ENCODE data around the gene P4HB.

P4HB gene

DNA sequence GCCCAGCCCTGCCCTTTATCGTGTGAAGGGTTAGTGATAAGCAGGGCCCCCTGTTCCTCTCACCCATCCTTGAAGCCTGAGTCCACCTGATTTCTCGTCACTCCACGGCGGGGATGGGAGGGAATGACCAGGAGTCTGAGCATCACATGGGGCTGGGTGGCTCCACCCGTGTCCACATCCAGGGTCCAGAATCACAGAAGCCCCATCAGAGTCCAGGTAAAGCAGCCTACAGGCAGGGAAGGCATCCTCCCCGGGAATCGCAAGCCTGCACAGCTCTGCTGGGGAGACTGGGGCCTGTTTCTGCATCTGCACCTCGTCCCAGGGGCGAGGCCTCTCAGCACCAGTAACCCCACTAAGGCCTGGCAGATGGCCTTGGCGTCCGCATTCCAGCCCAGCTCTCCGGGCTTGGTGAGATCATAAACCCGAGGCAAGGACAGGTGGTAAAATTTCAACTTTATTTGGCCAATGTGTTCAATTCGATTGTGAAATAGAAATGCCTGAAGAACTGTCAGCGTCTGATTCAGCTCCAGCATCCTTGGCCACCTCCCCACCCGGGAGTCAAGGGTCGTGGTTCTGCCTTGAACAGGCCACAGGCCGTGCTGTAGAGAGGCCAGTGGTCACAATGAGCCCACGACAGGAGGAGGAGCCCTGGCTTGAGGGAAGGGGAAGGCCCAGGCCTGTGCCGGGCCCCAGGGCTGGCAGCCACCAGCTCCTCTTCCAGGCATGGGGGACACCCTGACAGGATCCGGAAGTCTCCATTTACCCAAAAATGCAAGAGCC lies 17.4 kb downstream of the P4HB start:
- H3K36me3 ChIP-seq (ENCODE audit: control insufficient read depth in 2 of 2, insufficient read depth in 1 of 2, low read length in 2 of 2), result peaks cover 10 to 55% of the 10 kb centered on the region in 2 experiments
- no peaks in the 10 kb centered on the region for H3K4me1 ChIP-seq (ENCODE audit: control insufficient read depth, insufficient read depth, low read length)
- POLR2A ChIA-PET, result interaction anchor here (0.9 to 1.6 kb wide), 3 partner anchors 9 to 23 kb away, joined by 3 to 5 read pairs (median 4); no protein-coding TSS in a partner anchor
- no peak overlapping the region for H3K4me3 ChIP-seq (ENCODE audit: low read depth, low read length)
- H3K9me3 ChIP-seq (ENCODE audit: control insufficient read depth, insufficient read depth, low read depth, low read length), result no peaks in the 10 kb centered on the region
- TF ChIP-seq ZBTB49 (tag by site-specific recombination; IDR thresholded peaks at IDR 0.05; ENCODE audit: low read depth) (no peak), ZNF560 (tag by site-specific recombination; IDR thresholded peaks at IDR 0.05; ENCODE audit: borderline replicate concordance) (no peak), ZNF169 (tag by site-specific recombination; IDR thresholded peaks at IDR 0.05) (no peak), ZNF600 (tag by site-specific recombination; IDR thresholded peaks at IDR 0.05) (no peak)
- H3K27ac ChIP-seq (ENCODE audit: extremely low read depth, low read depth, low read length), result no peak overlapping the region
- CTCF ChIA-PET, result no interaction called here

DNA sequence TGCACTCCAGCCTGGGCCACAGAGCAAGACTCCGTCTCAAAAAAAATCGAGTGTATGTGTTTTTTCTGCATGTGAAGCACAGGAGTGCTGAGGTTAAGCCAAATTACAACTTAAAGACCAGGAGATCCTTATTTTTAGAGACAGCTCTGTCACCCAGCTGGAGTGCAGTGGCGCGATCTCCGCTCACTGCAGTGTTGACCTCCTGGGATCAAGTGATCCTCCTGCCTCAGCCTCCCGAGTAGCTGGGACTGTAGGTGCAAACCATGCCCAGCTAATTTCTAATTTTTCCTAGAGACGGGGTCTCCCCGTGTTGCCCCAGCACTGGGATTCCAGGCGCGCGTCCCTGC lies 18.0 kb downstream of the P4HB start:
- ChIA-PET POLR2A (interaction anchor here (0.9 to 1.6 kb wide), 4 partner anchors 10 to 24 kb away, joined by 3 to 7 read pairs (median 4); partner anchors contain the start of gene MCRIP1), CTCF (interaction anchor here (0.7 kb wide), 1 partner anchor 28 kb away, joined by 4 read pairs; no protein-coding TSS in a partner anchor)
- no peaks in the 10 kb centered on the region for H3K9me3 ChIP-seq (ENCODE audit: control insufficient read depth, insufficient read depth, low read depth, low read length)
- H3K36me3 ChIP-seq (ENCODE audit: control insufficient read depth in 2 of 2, insufficient read depth in 1 of 2, low read length in 2 of 2), result peaks cover 5 to 50% of the 10 kb centered on the region in 2 experiments
- no peak overlapping the region for H3K4me3 ChIP-seq (ENCODE audit: low read depth, low read length)
- H3K27ac ChIP-seq (ENCODE audit: extremely low read depth, low read depth, low read length), result no peak overlapping the region
- no peaks in the 10 kb centered on the region for H3K4me1 ChIP-seq (ENCODE audit: control insufficient read depth, insufficient read depth, low read length)
- TF ChIP-seq ZNF394 (tag by site-specific recombination; IDR thresholded peaks at IDR 0.05; ENCODE audit: borderline replicate concordance) (0 out of 2 replicates have a peak, but pooled peaks have one; percentile 3), ZNF221 (tag by site-specific recombination; IDR thresholded peaks at IDR 0.05; ENCODE audit: borderline replicate concordance) (no peak)

- Histone ChIP-seq H3K4me1 (ENCODE audit: control insufficient read depth, insufficient read depth, low read length) (no peaks in the 10 kb centered on the region), H3K27ac (ENCODE audit: extremely low read depth, low read depth, low read length) (0 out of 2 replicates have a peak overlapping the region, but pooled peaks have one; percentile 24), H3K36me3 (ENCODE audit: control insufficient read depth in 2 of 2, insufficient read depth in 1 of 2, low read length in 2 of 2) (peaks cover 3 to 46% of the 10 kb centered on the region in 2 experiments), H3K4me3 (ENCODE audit: low read depth, low read length) (no peak overlapping the region), H3K9me3 (ENCODE audit: control insufficient read depth, insufficient read depth, low read depth, low read length) (no peaks in the 10 kb centered on the region)
- TF ChIP-seq GLIS2 (tag by site-specific recombination; IDR thresholded peaks at IDR 0.05) (0 out of 2 replicates have a peak, but pooled peaks have one; percentile 4), ZNF148 (tag by site-specific recombination; IDR thresholded peaks at IDR 0.05; ENCODE audit: borderline replicate concordance) (no peak), KLF1 (tag by site-specific recombination; IDR thresholded peaks at IDR 0.05) (peak; percentile 58; the same call in 1 of the 2 replicates), ZNF707 (tag by site-specific recombination; IDR thresholded peaks at IDR 0.05) (no peak)
- CTCF ChIA-PET, result interaction anchor here (0.7 kb wide), 1 partner anchor 28 kb away, joined by 4 read pairs; no protein-coding TSS in a partner anchor
- POLR2A ChIA-PET, result interaction anchor here (1.0 to 1.6 kb wide), 4 partner anchors 9 to 24 kb away, joined by 3 to 7 read pairs (median 4); partner anchors contain the start of gene MCRIP1
Observed at GRCh38 chr17:81841866-81842265, 18.5 kb downstream of the P4HB start.

Measured in HEK293 (cell line).